B cell (primary cell): ENCODE measurements around the gene ZNF398. TPM values are rescaled to one million over a fixed set of nuclear protein-coding genes. Genes with fewer than 3 reads are reported as not detected.

Experiments
- ATAC-seq: fragments of 200-7000 bp; cut with Tn5 transposase; one replicate; pipeline ENCODE4 v1.10.0; 2021; ENCODE audit warnings: low read depth, mild to moderate bottlenecking, moderate number of reproducible peaks, moderate library complexity
- CTCF ChIA-PET: fragments of 350-600 bp; sonication (Branson Sonifier 250); formaldehyde crosslinking; loops from one replicate; lab custom pipeline; 2021; ENCODE audit warnings: antibody characterized with exemption, inconsistent platforms; lab: Charles Lee
- POLR2A ChIA-PET: fragments of 350-600 bp; sonication (Branson Sonifier 250); formaldehyde crosslinking; loops from one replicate; lab custom pipeline; 2021; ENCODE audit warnings: antibody characterized with exemption; lab: Charles Lee
- DNase-seq: peaks from one replicate; pipeline ENCODE4 v3.0.0; 2013
- H2AFZ ChIP-seq: 2 replicates; pipeline ENCODE4 v1.6.1; 2012; ENCODE audit warnings: mild to moderate bottlenecking, low read depth, low read length; ENCODE audit not compliant: insufficient read depth, poor library complexity, severe bottlenecking
- H3K27ac ChIP-seq, 2 donors: 1 replicate in 1 of 2; 2 replicates in 1 of 2; pipeline ENCODE4 v1.5.1; 2012 to 2013; ENCODE audit warnings: low read length in 2 of 2, mild to moderate bottlenecking in 2 of 2, moderate library complexity in 1 of 2
- H3K27me3 ChIP-seq, 4 experiments: fragments of 200-600 bp in 1 of 4; sonication (generic) in 1 of 4; replicated peaks in 1 of 4; 1 replicate in 2 of 4; 2 replicates in 2 of 4; pipeline versions ENCODE4 v1.6.1 to v1.7.0; 2013 to 2016; ENCODE audit warnings: low read length in 3 of 4, mild to moderate bottlenecking in 2 of 4, mixed read lengths in 1 of 4, moderate library complexity in 1 of 4; ENCODE audit not compliant: insufficient read depth in 4 of 4, control insufficient read depth in 3 of 4; ENCODE audit errors: control extremely low read depth in 1 of 4
- H3K36me3 ChIP-seq, 2 experiments: replicated peaks in 1 of 2; 1 replicate in 1 of 2; 2 replicates in 1 of 2; pipeline versions ENCODE4 v1.6.1 to v1.7.1; 2013; ENCODE audit warnings: low read length in 1 of 2; ENCODE audit not compliant: insufficient read depth in 2 of 2, control insufficient read depth in 1 of 2; ENCODE audit errors: control extremely low read depth in 1 of 2, extremely low read depth in 1 of 2
- H3K4me1 ChIP-seq, 2 donors: fragments of 200-600 bp in 1 of 2; sonication (generic) in 1 of 2; 1 replicate in 1 of 2; 2 replicates in 1 of 2; pipeline versions ENCODE4 v1.5.1 to v1.6.1; 2013 to 2017; ENCODE audit warnings: low read length in 2 of 2; ENCODE audit not compliant: control insufficient read depth in 2 of 2, insufficient read depth in 2 of 2
- H3K4me2 ChIP-seq: replicated peaks from 2 replicates; pipeline ENCODE3; 2012; ENCODE audit warnings: mild to moderate bottlenecking, low read depth, low read length; ENCODE audit not compliant: poor library complexity, severe bottlenecking
- H3K4me3 ChIP-seq, 5 experiments: fragments of 200-600 bp in 1 of 5; sonication (generic) in 1 of 5; 1 replicate in 3 of 5; 2 replicates in 2 of 5; pipeline versions ENCODE4 v1.5.1 to v1.7.0; 2011 to 2016; ENCODE audit warnings: low read length in 4 of 5, mild to moderate bottlenecking in 4 of 5, low read depth in 2 of 5, control low read depth in 1 of 5, moderate library complexity in 1 of 5; ENCODE audit not compliant: insufficient read depth in 1 of 5; ENCODE audit errors: control extremely low read depth in 1 of 5, extremely low read depth in 1 of 5
- H3K79me2 ChIP-seq: fragments of 200-600 bp; sonication (generic); one replicate; pipeline ENCODE4 v1.6.0; 2016; ENCODE audit warnings: low read length; ENCODE audit not compliant: control insufficient read depth, insufficient read depth
- H3K9ac ChIP-seq: fragments of 200-600 bp; sonication (generic); 2 replicates; pipeline ENCODE4 v1.6.1; 2017; ENCODE audit warnings: mild to moderate bottlenecking, low read length, moderate library complexity
- H3K9me3 ChIP-seq, 3 donors: one replicate each; pipeline versions ENCODE4 v1.6.1 to v1.7.1; 2013; ENCODE audit warnings: low read length in 2 of 3; ENCODE audit not compliant: control insufficient read depth in 2 of 3, insufficient read depth in 1 of 3; ENCODE audit errors: control extremely low read depth in 1 of 3
- H4K20me1 ChIP-seq: 2 replicates; pipeline ENCODE4 v1.6.0; 2012; ENCODE audit warnings: mild to moderate bottlenecking, low read length; ENCODE audit not compliant: insufficient read depth, control insufficient read depth, poor library complexity, severe bottlenecking
- H3K27ac Mint-ChIP-seq: one replicate; pipeline ENCODE4 v1.8.0; 2021; ENCODE audit warnings: mixed read lengths
- H3K27me3 Mint-ChIP-seq: one replicate; pipeline ENCODE4 v1.8.0; 2021; ENCODE audit warnings: mixed read lengths
- H3K4me1 Mint-ChIP-seq: one replicate; pipeline ENCODE4 v1.8.0; 2021; ENCODE audit warnings: mixed read lengths
- H3K4me3 Mint-ChIP-seq: one replicate; pipeline ENCODE4 v1.8.0; 2021; ENCODE audit warnings: mixed read lengths
- H3K9me3 Mint-ChIP-seq: one replicate; pipeline ENCODE4 v1.8.0; 2022; ENCODE audit warnings: mixed read lengths; ENCODE audit not compliant: insufficient read depth
- CTCF ChIP-seq: fragments of 200-600 bp; IDR thresholded peaks from one replicate; pipeline ENCODE4 v1.8.0; 2022; ENCODE audit warnings: antibody characterized with exemption, mild to moderate bottlenecking
- EZH2 ChIP-seq: IDR thresholded peaks from 2 replicates; pipeline ENCODE4 v1.6.1; 2012; ENCODE audit warnings: borderline replicate concordance, low read depth, mild to moderate bottlenecking, moderate library complexity, low read length; ENCODE audit not compliant: insufficient read depth, poor library complexity, severe bottlenecking
- WGBS: methylation state at CpG from one replicate; pipeline ENCODE4 v1.1.5; 2013; ENCODE audit warnings: missing lambda C conversion rate; ENCODE audit not compliant: insufficient coverage; 5-methylcytosine and 5-hydroxymethylcytosine counted together
- intact Hi-C: fragments of 100-400 bp; cut with micrococcal nuclease; formaldehyde crosslinking; loops from one replicate; pipeline ENCODE4 v1.10.0; 2022
- polyA plus RNA-seq: library from polyadenylated mRNA; depleted of rRNA; stranded (reverse); fragments of >200 nt; gene quantifications from 2 replicates; pipeline ENCODE4 v1.2.3, GENCODE V29; 2012
- total RNA-seq, 2 donors: library from RNA; stranded (reverse); fragments of 120-200 nt in 1 of 2; gene quantifications; 1 replicate in 1 of 2; 2 replicates in 1 of 2; pipeline versions ENCODE4 v1.2.3 to v1.2.4, GENCODE V29; 2013 to 2022

ZNF398 gene
- total and polyA plus RNA-seq, 2 donors (not counting 1 experiment from before 2014, with no cell fraction given) = 7.7 to 22.5 TPM

- WGBS = 100% methylated on average over 5 of the region's 6 CpGs
- H3K9ac ChIP-seq = no peak overlapping the region
- no peak overlapping the region for H3K4me3 Mint-ChIP-seq
- ChIA-PET CTCF (no interaction called here), POLR2A (interaction anchor here (0.7 kb wide), 1 partner anchor 41 kb away, joined by 3 read pairs; the partner anchor contains the start of gene ZNF783)
- no peaks in the 10 kb centered on the region for H3K4me1 Mint-ChIP-seq
- H3K36me3 ChIP-seq = peaks cover 0 to 23% of the 10 kb centered on the region in 2 experiments
- H3K4me1 ChIP-seq = no peaks in the 10 kb centered on the region
- no peak overlapping the region for H3K27ac Mint-ChIP-seq
- H3K4me3 ChIP-seq = no peak overlapping the region
- H3K27me3 ChIP-seq = no peaks in the 10 kb centered on the region
- TF ChIP-seq CTCF = no peak
- no peak for TF ChIP-seq EZH2
- no peaks in the 10 kb centered on the region for H4K20me1 ChIP-seq
- no peaks in the 10 kb centered on the region for H3K27me3 Mint-ChIP-seq
- H2AFZ ChIP-seq = no peak overlapping the region
- no peaks in the 10 kb centered on the region for H3K9me3 Mint-ChIP-seq
- H3K9me3 ChIP-seq = peaks cover 0 to 14% (median 0%) of the 10 kb centered on the region in 3 donors
- no peak for ATAC-seq
- no peaks in the 10 kb centered on the region for H3K79me2 ChIP-seq
- DNase-seq = no peak
- H3K27ac ChIP-seq = no peak overlapping the region
- intact Hi-C loops = no loop called here
- H3K4me2 ChIP-seq = no peak overlapping the region
These were observed 73.3 kb downstream of the ZNF398 start for GRCh38 chr7:149220534-149220933.

- Histone ChIP-seq H3K4me2 (no peak overlapping the region), H3K4me1 (no peaks in the 10 kb centered on the region), H3K4me3 (no peak overlapping the region), H3K27ac (no peak overlapping the region), H4K20me1 (no peaks in the 10 kb centered on the region), H2AFZ (no peak overlapping the region), H3K9me3 (peaks cover 0 to 14% (median 0%) of the 10 kb centered on the region in 3 donors), H3K27me3 (no peaks in the 10 kb centered on the region), H3K79me2 (no peaks in the 10 kb centered on the region), H3K36me3 (peaks cover 0 to 13% of the 10 kb centered on the region in 2 experiments), H3K9ac (no peak overlapping the region)
- no peak overlapping the region for H3K4me3 Mint-ChIP-seq
- intact Hi-C loops = no loop called here
- DNase-seq (no peak), ATAC-seq (no peak)
- no peaks in the 10 kb centered on the region for H3K27me3 Mint-ChIP-seq
- TF ChIP-seq EZH2 = no peak
- no peak for TF ChIP-seq CTCF
- H3K4me1 Mint-ChIP-seq = no peaks in the 10 kb centered on the region
- WGBS = 95% methylated on average over 6 of the region's 8 CpGs
- no peaks in the 10 kb centered on the region for H3K9me3 Mint-ChIP-seq
- ChIA-PET CTCF (no interaction called here), POLR2A (no interaction called here)
- H3K27ac Mint-ChIP-seq = no peak overlapping the region
These were observed 75.9 kb downstream of the ZNF398 start for GRCh38 chr7:149223176-149223575.
